Activated T-cell treated with anti-CD3 and anti-CD28 coated beads, Interleukin-2, amount 50 U/mL, for 4 hours (primary cell): ENCODE measurements around the gene LCLAT1. TPM values are rescaled to one million over a fixed set of nuclear protein-coding genes. Genes with fewer than 3 reads are reported as not detected.

Source experiments
- ATAC-seq, 2 donors: fragments of 200-7000 bp; cut with Tn5 transposase; one replicate each; pipeline ENCODE4 v1.10.0; 2021
- DNase-seq: peaks from one replicate; pipeline ENCODE4 v3.0.0-alpha.2; 2020
- H3K27me3 Mint-ChIP-seq: one replicate; pipeline ENCODE4 v1.8.0; 2021; ENCODE audit warnings: low read depth, mixed read lengths
- H3K36me3 Mint-ChIP-seq: one replicate; pipeline ENCODE4 v1.8.0; 2022; ENCODE audit warnings: mixed read lengths; ENCODE audit not compliant: insufficient read depth
- H3K4me1 Mint-ChIP-seq: one replicate; pipeline ENCODE4 v1.8.0; 2021; ENCODE audit warnings: low read depth, mixed read lengths
- H3K4me3 Mint-ChIP-seq: one replicate; pipeline ENCODE4 v1.8.0; 2021; ENCODE audit warnings: mild to moderate bottlenecking, moderate library complexity, mixed read lengths
- H3K9me3 Mint-ChIP-seq: one replicate; pipeline ENCODE4 v1.8.0; 2021; ENCODE audit warnings: mixed read lengths
- total RNA-seq, 3 donors: library from RNA; stranded (reverse); gene quantifications; one replicate each; pipeline ENCODE4 v1.2.1, GENCODE V29; 2021

LCLAT1 gene
- total RNA-seq, 3 donors from 2014 or later, result 24.3 to 27.4 (median 26.2) TPM

- Mint-ChIP-seq H3K4me3 (no peak overlapping the region), H3K9me3 (no peaks in the 10 kb centered on the region), H3K36me3 (peaks cover 25% of the 10 kb centered on the region), H3K4me1 (peaks cover 2% of the 10 kb centered on the region), H3K27me3 (no peaks in the 10 kb centered on the region)
- ATAC-seq, result no peak
- DNase-seq, result no peak
Observed at GRCh38 chr2:30567317-30567716, 120.3 kb downstream of the LCLAT1 start.

GRCh38 chr2:30569946-30570345 lies 122.9 kb downstream of the LCLAT1 start:
- H3K9me3 Mint-ChIP-seq, result no peaks in the 10 kb centered on the region
- no peaks in the 10 kb centered on the region for H3K27me3 Mint-ChIP-seq
- DNase-seq (no peak), ATAC-seq (no peak)
- peaks cover 2% of the 10 kb centered on the region for H3K4me1 Mint-ChIP-seq
- peaks cover 23% of the 10 kb centered on the region for H3K36me3 Mint-ChIP-seq
- H3K4me3 Mint-ChIP-seq, result no peak overlapping the region

GRCh38 chr2:30577151-30577550 lies 130.1 kb downstream of the LCLAT1 start:
- H3K4me1 Mint-ChIP-seq, result peaks cover 8% of the 10 kb centered on the region
- no peak for DNase-seq
- H3K4me3 Mint-ChIP-seq, result no peak overlapping the region
- peaks cover 15% of the 10 kb centered on the region for H3K36me3 Mint-ChIP-seq
- no peaks in the 10 kb centered on the region for H3K27me3 Mint-ChIP-seq
- ATAC-seq, result no peak
- H3K9me3 Mint-ChIP-seq, result no peaks in the 10 kb centered on the region

GRCh38 chr2:30580391-30580790 lies 133.3 kb downstream of the LCLAT1 start:
- H3K27me3 Mint-ChIP-seq, result no peaks in the 10 kb centered on the region
- DNase-seq (no peak), ATAC-seq (no peak)
- peaks cover 13% of the 10 kb centered on the region for H3K4me1 Mint-ChIP-seq
- H3K4me3 Mint-ChIP-seq, result no peak overlapping the region
- peaks cover 12% of the 10 kb centered on the region for H3K36me3 Mint-ChIP-seq
- H3K9me3 Mint-ChIP-seq, result no peaks in the 10 kb centered on the region

GRCh38 chr2:30582521-30582920 lies 135.5 kb downstream of the LCLAT1 start:
- H3K4me1 Mint-ChIP-seq, result peaks cover 13% of the 10 kb centered on the region
- no peaks in the 10 kb centered on the region for H3K27me3 Mint-ChIP-seq
- H3K36me3 Mint-ChIP-seq, result peaks cover 24% of the 10 kb centered on the region
- no peaks in the 10 kb centered on the region for H3K9me3 Mint-ChIP-seq
- no peak for DNase-seq
- no peak overlapping the region for H3K4me3 Mint-ChIP-seq
- no peak for ATAC-seq

GRCh38 chr2:30583204-30583749 lies 136.2 kb downstream of the LCLAT1 start:
- ATAC-seq, result no peak
- Mint-ChIP-seq H3K9me3 (no peaks in the 10 kb centered on the region), H3K27me3 (no peaks in the 10 kb centered on the region), H3K4me3 (no peak overlapping the region), H3K4me1 (peaks cover 12% of the 10 kb centered on the region), H3K36me3 (peaks cover 29% of the 10 kb centered on the region)
- DNase-seq, result no peak

GRCh38 chr2:30584116-30584515 lies 137.1 kb downstream of the LCLAT1 start:
- ATAC-seq (no peak), DNase-seq (no peak)
- Mint-ChIP-seq H3K27me3 (no peaks in the 10 kb centered on the region), H3K4me1 (peaks cover 12% of the 10 kb centered on the region), H3K4me3 (no peak overlapping the region), H3K36me3 (peaks cover 31% of the 10 kb centered on the region), H3K9me3 (no peaks in the 10 kb centered on the region)

GRCh38 chr2:30588994-30589393 lies 141.9 kb downstream of the LCLAT1 start:
- no peak overlapping the region for H3K4me3 Mint-ChIP-seq

GRCh38 chr2:30590407-30590806 lies 143.4 kb downstream of the LCLAT1 start:
- no peak for DNase-seq
- Mint-ChIP-seq H3K36me3 (peaks cover 37% of the 10 kb centered on the region), H3K4me3 (no peak overlapping the region), H3K4me1 (no peaks in the 10 kb centered on the region), H3K9me3 (no peaks in the 10 kb centered on the region), H3K27me3 (no peaks in the 10 kb centered on the region)
- no peak for ATAC-seq

More at GRCh38 chr2:30588994-30589393, 141.9 kb downstream of the LCLAT1 start:
- H3K4me1 Mint-ChIP-seq, result peaks cover 4% of the 10 kb centered on the region
- no peaks in the 10 kb centered on the region for H3K9me3 Mint-ChIP-seq
- no peak for ATAC-seq
- DNase-seq, result no peak
- no peaks in the 10 kb centered on the region for H3K27me3 Mint-ChIP-seq
- H3K36me3 Mint-ChIP-seq, result peaks cover 36% of the 10 kb centered on the region

GRCh38 chr2:30591186-30591585 lies 144.1 kb downstream of the LCLAT1 start:
- no peaks in the 10 kb centered on the region for H3K9me3 Mint-ChIP-seq
- H3K36me3 Mint-ChIP-seq, result peaks cover 38% of the 10 kb centered on the region
- H3K4me3 Mint-ChIP-seq, result no peak overlapping the region
- DNase-seq, result no peak
- H3K27me3 Mint-ChIP-seq, result no peaks in the 10 kb centered on the region
- no peak for ATAC-seq
- no peaks in the 10 kb centered on the region for H3K4me1 Mint-ChIP-seq

GRCh38 chr2:30601375-30601774 lies 154.3 kb downstream of the LCLAT1 start:
- Mint-ChIP-seq H3K36me3 (peaks cover 30% of the 10 kb centered on the region), H3K27me3 (no peaks in the 10 kb centered on the region), H3K9me3 (peaks cover 27% of the 10 kb centered on the region), H3K4me1 (no peaks in the 10 kb centered on the region), H3K4me3 (no peak overlapping the region)
- DNase-seq (no peak), ATAC-seq (no peak)

- Mint-ChIP-seq H3K9me3 (peaks cover 6% of the 10 kb centered on the region), H3K4me1 (no peaks in the 10 kb centered on the region), H3K27me3 (no peaks in the 10 kb centered on the region), H3K4me3 (no peak overlapping the region), H3K36me3 (peaks cover 21% of the 10 kb centered on the region)
- ATAC-seq, result no peak
- DNase-seq, result no peak
Observed at GRCh38 chr2:30605197-30605596, 158.2 kb downstream of the LCLAT1 start.

GRCh38 chr2:30608643-30609042 lies 161.6 kb downstream of the LCLAT1 start:
- no peak for DNase-seq
- ATAC-seq, result no peak
- Mint-ChIP-seq H3K27me3 (no peaks in the 10 kb centered on the region), H3K36me3 (peaks cover 17% of the 10 kb centered on the region), H3K4me3 (no peak overlapping the region), H3K9me3 (no peaks in the 10 kb centered on the region), H3K4me1 (no peaks in the 10 kb centered on the region)

- no peak overlapping the region for H3K4me3 Mint-ChIP-seq
- ATAC-seq (no peak), DNase-seq (no peak)
- H3K9me3 Mint-ChIP-seq, result no peaks in the 10 kb centered on the region
- no peaks in the 10 kb centered on the region for H3K27me3 Mint-ChIP-seq
- peaks cover 24% of the 10 kb centered on the region for H3K36me3 Mint-ChIP-seq
- H3K4me1 Mint-ChIP-seq, result no peaks in the 10 kb centered on the region
Observed at GRCh38 chr2:30611583-30611982, 164.5 kb downstream of the LCLAT1 start.

GRCh38 chr2:30612371-30612770 lies 165.3 kb downstream of the LCLAT1 start:
- ATAC-seq (no peak), DNase-seq (no peak)
- H3K9me3 Mint-ChIP-seq, result no peaks in the 10 kb centered on the region
- H3K27me3 Mint-ChIP-seq, result no peaks in the 10 kb centered on the region
- no peaks in the 10 kb centered on the region for H3K4me1 Mint-ChIP-seq
- H3K36me3 Mint-ChIP-seq, result peaks cover 22% of the 10 kb centered on the region
- no peak overlapping the region for H3K4me3 Mint-ChIP-seq

GRCh38 chr2:30613001-30613400 lies 166.0 kb downstream of the LCLAT1 start:
- DNase-seq, result no peak
- Mint-ChIP-seq H3K27me3 (no peaks in the 10 kb centered on the region), H3K4me3 (no peak overlapping the region), H3K9me3 (no peaks in the 10 kb centered on the region), H3K36me3 (peaks cover 20% of the 10 kb centered on the region), H3K4me1 (no peaks in the 10 kb centered on the region)
- ATAC-seq, result no peak
